HG03460 (cell line): ENCODE measurements around the gene ATP8B3.
"Not testable (repeated sequence)": the region's sequence is repeated elsewhere in the genome, so short reads cannot be mapped to it uniquely, and the experiment has no call there.

Source experiments
- ATAC-seq: cut with Tn5 transposase; IDR thresholded peaks from one replicate; pipeline ENCODE4 v1.9.1; 2021; ENCODE audit not compliant: unreplicated experiment

Gene ATP8B3

DNA sequence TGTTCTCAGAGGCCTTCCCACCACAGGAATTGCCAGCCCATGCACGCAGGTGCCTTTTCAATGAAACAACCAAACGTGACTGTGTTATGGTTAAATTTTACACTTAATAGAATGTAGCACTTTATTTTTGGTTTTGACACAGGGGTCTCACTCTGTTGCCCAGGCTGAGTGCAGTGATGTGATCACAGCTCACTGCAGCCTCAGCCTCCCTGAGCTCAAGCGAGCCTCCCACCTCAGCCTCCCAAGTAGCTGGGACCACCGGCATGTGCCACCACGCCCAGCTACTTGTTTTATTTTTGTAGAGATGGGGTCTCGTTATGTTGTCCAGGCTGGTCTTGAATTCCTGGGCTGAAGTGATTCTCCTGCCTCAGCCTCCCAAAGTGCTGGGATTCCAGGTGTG is 7.2 kb downstream of the ATP8B3 start:
- no peak for ATAC-seq

DNA sequence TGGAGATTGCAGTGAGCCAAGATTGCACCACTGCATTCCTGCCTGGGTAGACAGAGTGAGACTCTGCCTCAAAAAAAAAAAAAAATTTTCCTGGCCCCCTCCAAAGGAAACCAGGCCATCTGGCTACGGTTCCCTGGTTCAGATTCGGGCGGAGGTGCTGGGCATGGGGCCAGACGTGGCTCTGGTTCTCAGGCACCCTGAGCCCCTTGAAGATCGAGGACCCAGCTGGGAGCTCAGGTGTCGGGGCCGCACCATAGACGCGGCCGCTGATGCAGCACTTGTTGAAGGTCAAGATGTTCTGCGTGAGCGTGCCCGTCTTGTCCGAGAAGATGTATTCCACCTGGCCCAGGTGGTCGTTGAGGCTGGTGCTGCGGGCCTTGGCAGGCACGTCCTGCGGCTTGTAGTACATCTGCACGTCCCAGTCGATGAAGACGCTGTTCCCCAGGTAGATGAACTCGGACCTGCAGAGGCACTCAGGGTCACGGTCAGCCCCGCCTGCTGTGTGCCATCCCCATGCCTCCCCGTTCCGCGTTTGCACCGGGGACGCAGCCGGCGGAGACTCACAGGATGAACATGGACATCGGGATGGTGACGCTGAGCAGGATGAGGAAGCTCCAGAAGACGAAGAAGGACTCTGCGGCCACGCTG is 12.3 kb downstream of the ATP8B3 start:
- ATAC-seq, result no peak

DNA sequence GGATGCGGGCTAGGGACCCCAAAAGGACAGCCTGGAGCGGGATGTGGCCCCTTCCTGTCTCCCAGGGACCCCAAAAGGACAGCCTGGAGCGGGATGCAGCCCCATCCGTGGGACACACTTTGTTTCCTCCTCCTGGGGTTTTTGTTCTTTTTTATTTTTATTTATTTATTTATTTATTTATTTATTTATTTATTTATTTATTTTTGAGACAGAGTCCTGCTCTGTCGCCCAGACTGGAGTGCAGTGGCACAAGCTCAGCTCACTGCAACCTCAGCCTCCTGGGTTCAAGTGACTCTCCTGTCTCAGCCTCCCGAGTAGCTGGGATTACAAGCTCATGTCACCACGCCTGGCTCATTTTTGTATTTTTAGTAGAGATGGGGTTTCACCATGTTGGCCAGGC is 14.8 kb downstream of the ATP8B3 start:
- ATAC-seq, result not testable (repeated sequence)

DNA sequence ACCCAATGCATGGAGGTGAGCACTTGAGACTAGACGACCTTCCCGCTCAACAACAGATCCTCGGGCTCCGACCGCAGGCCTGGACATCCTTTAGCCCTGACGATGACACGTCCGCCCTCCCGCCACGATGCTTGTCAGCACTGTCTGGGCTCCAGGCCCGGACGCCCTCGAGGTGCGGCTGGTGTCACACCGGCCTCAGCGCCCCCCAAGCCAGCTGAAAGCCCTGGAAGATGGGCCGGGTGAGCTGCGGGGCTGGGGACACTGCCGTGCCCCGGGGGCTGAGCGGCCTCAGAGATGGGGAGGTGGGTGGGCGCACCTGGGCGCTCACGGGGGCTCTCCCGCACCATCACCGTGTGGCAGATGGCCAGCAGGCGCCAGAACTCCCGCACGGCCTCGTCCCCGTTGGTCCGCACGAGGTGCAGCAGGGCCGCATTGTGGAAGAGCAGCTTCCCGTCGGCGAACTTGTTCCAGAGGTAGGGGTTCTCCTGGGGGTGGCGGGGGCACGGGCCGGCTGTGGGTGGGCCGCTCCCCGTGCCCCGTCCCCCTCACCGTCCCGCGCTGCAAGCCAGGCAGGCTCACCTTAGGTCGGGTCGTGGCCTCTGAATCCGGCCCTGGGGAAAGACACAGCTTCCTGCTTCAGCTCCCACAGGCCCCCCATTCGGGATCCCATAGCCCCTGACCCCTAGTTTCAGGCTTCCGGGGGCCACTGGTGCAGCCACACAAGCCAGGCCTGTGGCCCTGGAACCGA is 15.5 kb downstream of the ATP8B3 start:
- no peak for ATAC-seq

GRCh38 chr19:1794424-1795172 is 17.5 kb downstream of the ATP8B3 start:
- ATAC-seq, result no peak

GRCh38 chr19:1791879-1792278 is 20.2 kb downstream of the ATP8B3 start:
- no peak for ATAC-seq

- no peak for ATAC-seq
Measured at GRCh38 chr19:1790054-1790792, 21.9 kb downstream of the ATP8B3 start.

DNA sequence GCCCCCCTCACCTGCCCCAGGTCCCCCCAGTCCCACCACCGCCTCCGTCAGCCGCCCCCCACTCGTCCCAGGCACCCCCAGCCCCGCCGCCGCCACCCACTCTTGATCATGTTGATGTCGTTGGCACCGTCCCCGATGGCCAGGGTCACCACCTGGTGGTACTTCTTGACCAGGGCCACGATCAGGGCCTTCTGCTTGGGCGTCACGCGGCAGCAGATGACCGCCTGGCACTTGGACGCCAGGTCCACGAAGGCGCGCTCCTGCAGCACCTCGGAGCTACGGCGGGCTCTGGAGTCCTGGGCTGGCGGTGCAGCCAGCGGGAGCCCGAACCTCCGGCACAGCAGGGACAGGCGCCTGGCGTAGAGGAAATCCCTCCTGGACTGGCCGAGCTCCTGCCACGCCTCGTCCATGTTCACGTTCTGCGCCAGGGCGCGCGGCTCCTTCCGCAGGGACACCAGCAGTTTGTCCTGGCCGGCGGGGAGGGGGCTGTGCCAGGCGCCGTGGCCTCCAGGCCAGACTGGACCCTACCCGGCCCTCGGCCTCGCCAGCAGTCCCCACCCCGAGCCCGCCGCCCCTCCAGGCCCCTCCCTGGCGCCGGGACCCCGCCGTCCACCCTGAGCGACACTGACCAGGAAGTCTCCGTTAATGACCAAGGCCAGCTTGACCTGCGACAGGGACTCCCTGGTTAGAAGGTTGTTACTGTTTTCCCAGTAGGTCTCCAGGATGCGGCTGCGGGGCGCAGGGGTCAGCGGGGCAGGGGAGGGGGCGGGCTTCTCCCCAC is 22.6 kb downstream of the ATP8B3 start:
- ATAC-seq, result no peak

- no peak for ATAC-seq
Measured at GRCh38 chr19:1787116-1787515, 25.0 kb downstream of the ATP8B3 start.

- ATAC-seq, result no peak
Measured at GRCh38 chr19:1786668-1787067, 25.4 kb downstream of the ATP8B3 start.

DNA sequence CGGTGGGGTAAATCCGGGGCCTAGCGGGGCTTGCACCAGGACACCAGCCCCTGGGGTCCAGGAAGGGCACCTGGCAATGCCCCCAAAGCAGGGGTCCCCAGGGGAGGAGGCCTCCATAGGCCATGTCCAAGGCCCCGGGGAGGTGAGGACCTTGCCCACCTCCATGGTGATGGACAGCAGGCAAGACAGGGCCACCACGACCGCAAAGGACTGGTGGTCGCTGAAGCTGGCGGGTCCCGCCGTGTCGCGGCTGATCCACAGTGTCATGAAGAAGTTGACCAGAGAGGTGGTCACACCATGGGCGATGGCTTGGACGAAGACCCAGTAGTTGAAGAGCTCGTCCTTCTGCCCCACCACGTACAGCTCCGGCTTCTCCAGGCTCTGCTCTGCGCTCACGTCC is 26.8 kb downstream of the ATP8B3 start:
- no peak for ATAC-seq

- no peak for ATAC-seq
Measured at GRCh38 chr19:1783874-1784273, 28.2 kb downstream of the ATP8B3 start.

DNA sequence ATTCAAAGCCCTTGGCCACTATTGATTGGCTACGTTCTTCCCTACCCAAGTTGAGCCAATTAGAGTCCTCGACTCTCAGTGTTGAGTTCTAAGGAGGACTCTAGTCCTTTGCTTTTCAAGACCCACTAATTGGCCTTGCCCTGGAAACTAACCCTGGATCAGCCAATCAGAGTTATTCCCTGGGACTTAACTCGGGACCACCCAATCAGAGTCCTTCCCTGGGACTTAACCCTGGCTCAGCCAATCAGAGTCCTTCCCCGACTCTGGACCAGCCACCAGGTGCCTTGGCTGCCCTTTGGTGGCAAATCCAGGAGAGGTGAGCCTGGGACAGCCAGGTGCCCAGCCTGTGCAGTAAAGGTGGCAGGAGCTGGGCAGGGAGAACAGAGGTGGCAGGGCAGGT is 28.7 kb downstream of the ATP8B3 start:
- no peak for ATAC-seq

GRCh38 chr19:1782521-1782920 is 29.6 kb downstream of the ATP8B3 start:
- ATAC-seq, result no peak

GRCh38 chr19:1780272-1780958 is 31.7 kb downstream of the ATP8B3 start:
- no peak for ATAC-seq

GRCh38 chr19:1779574-1779973 is 32.5 kb downstream of the ATP8B3 start:
- no peak for ATAC-seq

DNA sequence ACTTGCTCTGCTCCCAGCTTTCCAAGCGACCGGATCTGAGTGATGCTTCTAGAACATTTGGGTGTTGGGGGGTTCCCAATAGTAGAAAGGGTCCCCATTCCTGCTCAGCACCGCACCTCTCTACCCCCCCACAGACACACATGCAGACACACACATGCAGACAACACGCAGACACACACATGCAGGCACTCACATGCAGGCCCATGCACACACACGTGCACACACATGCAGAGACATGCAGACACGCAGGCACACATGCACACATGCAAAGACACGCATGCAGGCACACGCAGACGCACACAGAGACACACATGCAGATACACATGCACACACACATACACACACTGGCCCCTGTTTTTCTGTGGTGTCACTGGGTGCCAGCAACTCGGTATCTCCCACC is 34.9 kb downstream of the ATP8B3 start:
- ATAC-seq, result no peak

DNA sequence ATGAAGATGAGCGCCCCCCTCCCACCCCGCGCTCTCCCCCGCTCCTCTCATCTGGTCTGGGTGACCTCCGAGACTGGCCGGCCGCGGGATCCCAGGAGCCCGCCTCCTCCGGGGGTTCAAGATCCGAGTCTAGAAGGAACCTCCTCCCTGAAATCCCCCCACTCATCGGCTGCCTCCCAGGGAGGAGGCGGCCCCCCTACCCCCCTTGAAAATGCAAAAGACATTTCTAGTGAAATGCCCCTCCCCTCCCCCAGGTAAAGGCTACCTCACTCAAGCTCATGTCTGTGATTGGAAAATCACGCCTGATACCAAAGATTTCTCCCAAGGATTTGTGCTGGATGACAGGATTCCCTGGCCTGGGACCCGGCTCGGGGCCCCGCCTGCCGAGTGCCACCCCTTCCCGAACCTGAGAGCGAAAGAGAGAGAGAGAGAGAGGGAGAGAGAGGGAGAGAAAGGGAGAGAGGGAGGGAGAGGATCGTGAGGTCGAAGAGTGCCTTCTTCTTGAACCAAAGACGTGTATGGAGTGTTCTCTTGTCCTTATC is 35.4 kb downstream of the ATP8B3 start:
- no peak for ATAC-seq

- ATAC-seq, result no peak
Measured at GRCh38 chr19:1775951-1776605, 36.0 kb downstream of the ATP8B3 start.
